DOHH2 (cell line): ENCODE measurements around the gene RAB3D.
"Not testable (repeated sequence)": the region's sequence is repeated elsewhere in the genome, so short reads cannot be mapped to it uniquely, and the experiment has no call there.

Experiments
- H3F3A ChIP-seq: fragments of 200-600 bp; sonication (generic), shearing (Covaris generic); 2 replicates; pipeline ENCODE4 v1.6.0; 2016; ENCODE audit warnings: antibody characterized with exemption, mild to moderate bottlenecking; ENCODE audit not compliant: control insufficient read depth, insufficient read depth
- H3K27ac ChIP-seq: fragments of 200-600 bp; sonication (generic); 2 replicates; pipeline ENCODE4 v1.5.1; 2014; ENCODE audit warnings: low read depth, mild to moderate bottlenecking, low read length, moderate library complexity
- H3K27me3 ChIP-seq: fragments of 200-600 bp; sonication (generic); 2 replicates; pipeline ENCODE4 v1.6.1; 2014; ENCODE audit warnings: mild to moderate bottlenecking, low read length, mixed read lengths; ENCODE audit not compliant: control insufficient read depth
- H3K36me3 ChIP-seq: fragments of 200-600 bp; sonication (generic); 2 replicates; pipeline ENCODE4 v1.6.1; 2014; ENCODE audit warnings: mild to moderate bottlenecking, low read length, moderate library complexity, mixed read lengths; ENCODE audit not compliant: control insufficient read depth
- H3K4me1 ChIP-seq: fragments of 200-600 bp; sonication (generic); 2 replicates; pipeline ENCODE4 v1.6.1; 2014; ENCODE audit warnings: mild to moderate bottlenecking, low read length, mixed read lengths; ENCODE audit not compliant: control insufficient read depth
- H3K4me2 ChIP-seq: fragments of 200-600 bp; sonication (generic); 2 replicates; pipeline ENCODE4 v1.6.0; 2014; ENCODE audit warnings: mild to moderate bottlenecking, low read length, moderate library complexity
- H3K4me3 ChIP-seq: fragments of 200-600 bp; sonication (generic); 2 replicates; pipeline ENCODE4 v1.5.1; 2014; ENCODE audit warnings: mild to moderate bottlenecking, low read length, mixed read lengths
- H3K79me2 ChIP-seq: fragments of 200-600 bp; sonication (generic); 2 replicates; pipeline ENCODE4 v1.6.1; 2014; ENCODE audit warnings: mild to moderate bottlenecking, low read length, mixed read lengths; ENCODE audit not compliant: control insufficient read depth
- H3K9me2 ChIP-seq: fragments of 200-600 bp; sonication (generic); replicated peaks from 2 replicates; pipeline ENCODE4 v1.6.1; 2014; ENCODE audit warnings: mild to moderate bottlenecking, low read length, mixed read lengths; ENCODE audit not compliant: control insufficient read depth
- H3K9me3 ChIP-seq: fragments of 200-600 bp; sonication (generic); 2 replicates; pipeline ENCODE4 v1.6.1; 2014; ENCODE audit warnings: antibody characterized with exemption, low read length, mixed read lengths; ENCODE audit not compliant: control insufficient read depth, insufficient read depth
- H4K20me1 ChIP-seq: fragments of 200-600 bp; sonication (generic); 2 replicates; pipeline ENCODE4 v1.6.0; 2014; ENCODE audit warnings: low read depth, mild to moderate bottlenecking, antibody characterized with exemption, low read length, moderate library complexity; ENCODE audit not compliant: control insufficient read depth, insufficient read depth
- EZH2phosphoT487 ChIP-seq: fragments of 200-600 bp; sonication (generic); IDR thresholded peaks from 2 replicates; pipeline ENCODE4 v1.6.1; 2017; ENCODE audit warnings: borderline replicate concordance, mild to moderate bottlenecking, antibody characterized with exemption, low read length, moderate library complexity, mixed read lengths
- TF ChIP-seq, protein P1 (sequence below): fragments of 200-600 bp; sonication (generic); IDR thresholded peaks from one replicate; pipeline ENCODE4 v1.5.1; 2014; ENCODE audit warnings: antibody characterized with exemption, mild to moderate bottlenecking, low read depth, low read length; ENCODE audit not compliant: poor library complexity, severe bottlenecking

The RAB3D gene

DNA sequence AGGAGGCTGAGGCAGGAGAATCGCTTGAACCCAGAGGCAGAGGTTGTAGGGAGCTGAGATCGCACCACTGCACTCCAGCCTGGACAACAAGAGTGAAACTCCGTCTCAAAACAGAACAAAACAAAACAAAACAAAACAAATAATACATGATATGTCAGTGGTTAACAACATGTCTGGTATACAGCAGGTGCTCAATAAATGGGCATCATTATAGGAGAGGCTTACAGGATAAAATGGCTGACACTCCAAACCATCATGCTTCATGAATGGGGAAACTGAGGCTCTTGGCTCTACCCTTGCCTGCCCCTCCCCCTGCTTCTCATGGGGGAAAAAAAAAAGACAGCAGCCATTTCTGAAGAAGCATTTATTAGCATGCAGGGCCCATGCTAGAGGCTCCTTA lies 3.0 kb upstream of the RAB3D start:
- Histone ChIP-seq H3K9me3 (no peaks in the 10 kb centered on the region), H3F3A (no peaks in the 10 kb centered on the region), H3K9me2 (no peaks in the 10 kb centered on the region), H3K27ac (no peak overlapping the region), H3K4me1 (peaks cover 37% of the 10 kb centered on the region), H3K4me3 (no peak overlapping the region), H3K36me3 (peaks cover 11% of the 10 kb centered on the region), H3K4me2 (no peak overlapping the region), H3K79me2 (peaks cover 14% of the 10 kb centered on the region), H3K27me3 (no peaks in the 10 kb centered on the region), H4K20me1 (no peaks in the 10 kb centered on the region)
- TF ChIP-seq, protein P1, sequence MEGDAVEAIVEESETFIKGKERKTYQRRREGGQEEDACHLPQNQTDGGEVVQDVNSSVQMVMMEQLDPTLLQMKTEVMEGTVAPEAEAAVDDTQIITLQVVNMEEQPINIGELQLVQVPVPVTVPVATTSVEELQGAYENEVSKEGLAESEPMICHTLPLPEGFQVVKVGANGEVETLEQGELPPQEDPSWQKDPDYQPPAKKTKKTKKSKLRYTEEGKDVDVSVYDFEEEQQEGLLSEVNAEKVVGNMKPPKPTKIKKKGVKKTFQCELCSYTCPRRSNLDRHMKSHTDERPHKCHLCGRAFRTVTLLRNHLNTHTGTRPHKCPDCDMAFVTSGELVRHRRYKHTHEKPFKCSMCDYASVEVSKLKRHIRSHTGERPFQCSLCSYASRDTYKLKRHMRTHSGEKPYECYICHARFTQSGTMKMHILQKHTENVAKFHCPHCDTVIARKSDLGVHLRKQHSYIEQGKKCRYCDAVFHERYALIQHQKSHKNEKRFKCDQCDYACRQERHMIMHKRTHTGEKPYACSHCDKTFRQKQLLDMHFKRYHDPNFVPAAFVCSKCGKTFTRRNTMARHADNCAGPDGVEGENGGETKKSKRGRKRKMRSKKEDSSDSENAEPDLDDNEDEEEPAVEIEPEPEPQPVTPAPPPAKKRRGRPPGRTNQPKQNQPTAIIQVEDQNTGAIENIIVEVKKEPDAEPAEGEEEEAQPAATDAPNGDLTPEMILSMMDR, result no peak
- TF ChIP-seq EZH2phosphoT487, result no peak

DNA sequence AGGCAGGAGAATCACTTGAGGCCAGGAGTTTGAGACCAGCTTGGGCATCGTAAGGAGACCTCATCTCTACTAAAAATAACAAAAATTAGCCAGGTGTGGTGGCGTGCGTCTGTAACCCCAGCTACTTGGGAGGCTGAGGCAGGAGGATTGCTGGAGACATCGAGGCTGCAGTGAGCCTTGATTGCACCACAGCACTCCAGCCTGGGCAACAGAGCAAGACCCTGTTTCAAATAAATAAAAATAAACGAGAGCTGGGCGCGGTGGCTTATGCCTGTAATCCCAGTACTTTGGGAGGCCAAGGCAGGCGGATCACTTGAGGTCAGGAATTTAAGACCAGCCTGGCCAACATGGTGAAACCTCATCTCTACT lies 626 bp upstream of the RAB3D start:
- peaks cover 15% of the 10 kb centered on the region for H3K36me3 ChIP-seq
- H3K79me2 ChIP-seq, H3K9me2 ChIP-seq, H3K27me3 ChIP-seq, H3F3A ChIP-seq, H4K20me1 ChIP-seq, H3K27ac ChIP-seq, H3K9me3 ChIP-seq: not testable (repeated sequence)
- peak overlapping the region; percentile 53 for H3K4me2 ChIP-seq
- peak overlapping the region; percentile 76 for H3K4me3 ChIP-seq
- peaks cover 24% of the 10 kb centered on the region for H3K4me1 ChIP-seq

DNA sequence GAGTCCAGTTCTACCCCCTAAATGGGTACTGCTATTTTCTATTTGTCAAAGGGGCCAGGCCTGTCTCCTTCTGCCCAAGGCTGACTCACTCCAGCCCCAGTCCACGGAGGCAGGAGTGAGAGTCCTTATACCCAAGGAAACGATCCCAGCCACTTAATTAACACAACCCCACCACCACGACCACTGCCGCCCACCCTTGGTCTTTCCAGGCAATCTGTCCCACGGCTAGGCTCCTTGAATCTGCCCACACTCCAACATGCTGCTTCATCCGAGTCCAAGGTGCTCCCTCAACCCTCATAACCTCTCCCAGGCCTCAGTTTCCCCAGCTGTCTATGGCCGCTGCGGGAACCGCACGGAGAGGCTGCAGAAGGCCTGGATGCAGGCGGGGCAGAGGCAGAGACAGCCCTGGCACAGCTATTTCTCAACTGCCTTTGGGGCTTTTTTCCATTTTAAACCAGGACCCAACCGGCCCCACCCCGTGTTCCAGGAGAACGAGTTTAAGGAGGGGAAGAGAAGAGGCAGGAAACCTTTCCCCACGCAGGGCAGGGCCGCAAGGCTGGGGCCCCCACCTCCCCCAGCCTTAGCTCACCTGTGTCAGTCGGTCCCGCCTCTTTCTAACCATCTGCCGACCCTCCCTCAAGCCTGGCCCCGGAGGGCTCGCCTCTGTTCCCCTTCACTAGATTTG lies 746 bp downstream of the RAB3D start:
- H4K20me1 ChIP-seq, result no peaks in the 10 kb centered on the region
- H3K27ac ChIP-seq, result no peak overlapping the region
- TF ChIP-seq EZH2phosphoT487, result no peak
- TF ChIP-seq, protein P1, result no peak

DNA sequence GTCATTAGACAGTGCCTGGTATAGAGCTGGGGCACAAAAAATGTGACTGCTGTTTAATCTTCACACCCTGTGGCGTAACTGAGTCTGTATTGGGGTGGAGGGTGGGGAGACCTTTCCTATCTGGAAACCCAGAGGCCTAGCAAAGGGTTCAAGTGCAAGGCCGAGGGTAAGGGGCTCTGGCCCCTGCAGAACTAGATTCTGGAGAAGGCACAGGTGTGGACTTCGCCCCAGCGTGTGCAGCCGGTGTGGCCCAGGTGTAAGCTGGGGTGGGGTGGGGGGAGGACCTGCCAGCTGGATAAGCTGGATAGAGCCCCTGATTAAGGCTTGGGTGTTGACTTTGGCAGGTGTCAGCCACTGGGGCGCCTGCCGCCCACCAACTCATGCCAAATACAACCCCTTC lies 1.3 kb downstream of the RAB3D start:
- H3K27ac ChIP-seq, result no peak overlapping the region
- H3K36me3 ChIP-seq, result peaks cover 15% of the 10 kb centered on the region
- H3K9me3 ChIP-seq, result no peaks in the 10 kb centered on the region
- H3K4me1 ChIP-seq, result peaks cover 16% of the 10 kb centered on the region
- H3K4me2 ChIP-seq, result no peak overlapping the region
- H3K4me3 ChIP-seq, result no peak overlapping the region
- TF ChIP-seq, protein P1, result no peak
- no peak for TF ChIP-seq EZH2phosphoT487
- no peaks in the 10 kb centered on the region for H3K9me2 ChIP-seq
- no peaks in the 10 kb centered on the region for H3K79me2 ChIP-seq
- H4K20me1 ChIP-seq, result no peaks in the 10 kb centered on the region
- H3F3A ChIP-seq, result no peaks in the 10 kb centered on the region
- H3K27me3 ChIP-seq, result no peaks in the 10 kb centered on the region

More for the DNA sequence above, 746 bp downstream of the RAB3D start:
- H3K9me3 ChIP-seq, result no peaks in the 10 kb centered on the region
- H3K4me3 ChIP-seq, result peak overlapping the region; percentile 76
- H3K4me2 ChIP-seq, result peak overlapping the region; percentile 53
- peaks cover 16% of the 10 kb centered on the region for H3K4me1 ChIP-seq
- H3F3A ChIP-seq, result no peaks in the 10 kb centered on the region
- peaks cover 15% of the 10 kb centered on the region for H3K36me3 ChIP-seq
- no peaks in the 10 kb centered on the region for H3K27me3 ChIP-seq
- H3K79me2 ChIP-seq, result no peaks in the 10 kb centered on the region
- no peaks in the 10 kb centered on the region for H3K9me2 ChIP-seq
